Ishikawa (cell line): ENCODE measurements around the gene PLEKHA3.

ENCODE experiments used
- CEBPB ChIP-seq: IDR thresholded peaks from 2 replicates; pipeline ENCODE4 v1.6.1; 2012
- CREB1 ChIP-seq: IDR thresholded peaks from 2 replicates; pipeline ENCODE4 v1.6.1; 2012; ENCODE audit warnings: low read depth
- EGR1 ChIP-seq: IDR thresholded peaks from 2 replicates; pipeline ENCODE4 v1.6.1; 2012
- EP300 ChIP-seq: IDR thresholded peaks from 2 replicates; pipeline ENCODE4 v1.6.1; 2012; ENCODE audit warnings: borderline replicate concordance
- FOXM1 ChIP-seq: IDR thresholded peaks from 2 replicates; pipeline ENCODE4 v1.6.1; 2012; ENCODE audit warnings: low read depth, borderline replicate concordance
- NFIC ChIP-seq: IDR thresholded peaks from 2 replicates; pipeline ENCODE4 v1.6.1; 2012
- RAD21 ChIP-seq: IDR thresholded peaks from 2 replicates; pipeline ENCODE4 v1.6.1; 2012; ENCODE audit warnings: low read depth
- TAF1 ChIP-seq: IDR thresholded peaks from 2 replicates; pipeline ENCODE4 v1.6.1; 2012; ENCODE audit warnings: low read depth, mild to moderate bottlenecking
- TCF12 ChIP-seq: IDR thresholded peaks from 2 replicates; pipeline ENCODE4 v1.6.1; 2012; ENCODE audit warnings: low read depth
- TEAD4 ChIP-seq: IDR thresholded peaks from 2 replicates; pipeline ENCODE4 v1.6.1; 2012
- YY1 ChIP-seq: IDR thresholded peaks from 2 replicates; pipeline ENCODE4 v1.6.1; 2012; ENCODE audit warnings: low read depth
- ZBTB7A ChIP-seq: IDR thresholded peaks from 2 replicates; pipeline ENCODE4 v1.6.1; 2012; ENCODE audit warnings: low read depth
- TF ChIP-seq, protein P1 (sequence below): IDR thresholded peaks from 2 replicates; pipeline ENCODE4 v1.6.1; 2012
- TF ChIP-seq, protein P2 (sequence below): IDR thresholded peaks from 2 replicates; pipeline ENCODE4 v1.6.1; 2012
- TF ChIP-seq, protein P3 (sequence below): IDR thresholded peaks from 2 replicates; pipeline ENCODE4 v1.6.1; 2012; ENCODE audit warnings: low read depth, mild to moderate bottlenecking

Gene PLEKHA3

DNA sequence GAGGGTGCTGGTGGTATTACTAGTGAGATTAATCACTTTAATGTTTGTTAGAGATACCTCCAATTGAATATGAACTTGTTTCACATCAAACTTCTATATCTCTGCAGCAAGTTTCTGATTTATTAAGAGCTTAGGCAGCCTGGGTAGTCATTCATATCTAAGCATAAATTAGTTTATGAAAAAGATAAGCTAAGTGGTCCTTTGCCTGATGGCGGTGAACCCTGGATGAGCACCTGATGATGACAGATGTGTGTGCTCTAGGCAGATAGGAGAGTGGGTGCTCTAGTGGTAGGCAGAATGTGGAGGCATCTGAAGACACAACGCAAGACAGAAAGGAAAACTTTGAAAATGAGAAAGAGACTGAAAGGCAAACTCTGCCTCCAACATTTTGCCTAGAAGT, 6.9 kb upstream of the PLEKHA3 start:
- TF ChIP-seq, protein P1, sequence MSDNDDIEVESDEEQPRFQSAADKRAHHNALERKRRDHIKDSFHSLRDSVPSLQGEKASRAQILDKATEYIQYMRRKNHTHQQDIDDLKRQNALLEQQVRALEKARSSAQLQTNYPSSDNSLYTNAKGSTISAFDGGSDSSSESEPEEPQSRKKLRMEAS = no peak
- no peak for TF ChIP-seq RAD21
- no peak for TF ChIP-seq NFIC
- no peak for TF ChIP-seq TEAD4
- TF ChIP-seq FOXM1 = no peak
- no peak for TF ChIP-seq YY1
- TF ChIP-seq EP300 = no peak
- TF ChIP-seq CEBPB = no peak
- no peak for TF ChIP-seq CREB1
- TF ChIP-seq ZBTB7A = no peak

- no peak for TF ChIP-seq RAD21
- TF ChIP-seq FOXM1 = no peak
- no peak for TF ChIP-seq CREB1
- TF ChIP-seq TCF12 = no peak
- TF ChIP-seq, protein P1 = no peak
Measured at GRCh38 chr2:178473931-178474330, 6.3 kb upstream of the PLEKHA3 start.

DNA sequence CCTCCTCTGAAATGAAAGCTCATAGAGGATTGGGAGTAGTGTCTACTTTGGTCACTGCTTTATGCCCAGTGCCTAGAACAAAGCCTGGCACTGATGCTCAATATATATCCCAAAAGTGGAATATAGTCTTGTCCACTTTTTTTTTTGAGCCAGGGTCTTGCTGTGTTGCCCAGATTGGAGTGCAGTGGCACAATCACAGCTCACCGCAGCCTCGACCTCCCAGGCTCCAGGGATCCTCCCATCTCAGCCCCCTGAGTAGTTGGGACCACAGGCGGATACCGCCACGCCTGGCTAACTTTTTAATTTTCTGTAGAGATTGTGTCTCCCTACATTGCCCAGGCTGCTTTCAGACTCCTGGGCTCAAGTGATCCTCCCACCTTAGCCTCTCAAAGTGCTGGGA, 5.7 kb upstream of the PLEKHA3 start:
- TF ChIP-seq EGR1 = no peak
- TF ChIP-seq RAD21 = no peak
- TF ChIP-seq EP300 = no peak
- TF ChIP-seq YY1 = no peak
- TF ChIP-seq, protein P2, sequence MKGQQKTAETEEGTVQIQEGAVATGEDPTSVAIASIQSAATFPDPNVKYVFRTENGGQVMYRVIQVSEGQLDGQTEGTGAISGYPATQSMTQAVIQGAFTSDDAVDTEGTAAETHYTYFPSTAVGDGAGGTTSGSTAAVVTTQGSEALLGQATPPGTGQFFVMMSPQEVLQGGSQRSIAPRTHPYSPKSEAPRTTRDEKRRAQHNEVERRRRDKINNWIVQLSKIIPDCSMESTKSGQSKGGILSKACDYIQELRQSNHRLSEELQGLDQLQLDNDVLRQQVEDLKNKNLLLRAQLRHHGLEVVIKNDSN = no peak
- TF ChIP-seq, protein P3, sequence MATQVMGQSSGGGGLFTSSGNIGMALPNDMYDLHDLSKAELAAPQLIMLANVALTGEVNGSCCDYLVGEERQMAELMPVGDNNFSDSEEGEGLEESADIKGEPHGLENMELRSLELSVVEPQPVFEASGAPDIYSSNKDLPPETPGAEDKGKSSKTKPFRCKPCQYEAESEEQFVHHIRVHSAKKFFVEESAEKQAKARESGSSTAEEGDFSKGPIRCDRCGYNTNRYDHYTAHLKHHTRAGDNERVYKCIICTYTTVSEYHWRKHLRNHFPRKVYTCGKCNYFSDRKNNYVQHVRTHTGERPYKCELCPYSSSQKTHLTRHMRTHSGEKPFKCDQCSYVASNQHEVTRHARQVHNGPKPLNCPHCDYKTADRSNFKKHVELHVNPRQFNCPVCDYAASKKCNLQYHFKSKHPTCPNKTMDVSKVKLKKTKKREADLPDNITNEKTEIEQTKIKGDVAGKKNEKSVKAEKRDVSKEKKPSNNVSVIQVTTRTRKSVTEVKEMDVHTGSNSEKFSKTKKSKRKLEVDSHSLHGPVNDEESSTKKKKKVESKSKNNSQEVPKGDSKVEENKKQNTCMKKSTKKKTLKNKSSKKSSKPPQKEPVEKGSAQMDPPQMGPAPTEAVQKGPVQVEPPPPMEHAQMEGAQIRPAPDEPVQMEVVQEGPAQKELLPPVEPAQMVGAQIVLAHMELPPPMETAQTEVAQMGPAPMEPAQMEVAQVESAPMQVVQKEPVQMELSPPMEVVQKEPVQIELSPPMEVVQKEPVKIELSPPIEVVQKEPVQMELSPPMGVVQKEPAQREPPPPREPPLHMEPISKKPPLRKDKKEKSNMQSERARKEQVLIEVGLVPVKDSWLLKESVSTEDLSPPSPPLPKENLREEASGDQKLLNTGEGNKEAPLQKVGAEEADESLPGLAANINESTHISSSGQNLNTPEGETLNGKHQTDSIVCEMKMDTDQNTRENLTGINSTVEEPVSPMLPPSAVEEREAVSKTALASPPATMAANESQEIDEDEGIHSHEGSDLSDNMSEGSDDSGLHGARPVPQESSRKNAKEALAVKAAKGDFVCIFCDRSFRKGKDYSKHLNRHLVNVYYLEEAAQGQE = no peak
- no peak for TF ChIP-seq FOXM1
- TF ChIP-seq TAF1 = no peak
- TF ChIP-seq CEBPB = no peak
- no peak for TF ChIP-seq NFIC
- no peak for TF ChIP-seq TCF12
- TF ChIP-seq, protein P1 = no peak
- no peak for TF ChIP-seq TEAD4
- TF ChIP-seq ZBTB7A = no peak
- TF ChIP-seq CREB1 = no peak

- TF ChIP-seq, protein P1 = no peak
- TF ChIP-seq TEAD4 (no peak), ZBTB7A (no peak), EP300 (no peak), RAD21 (no peak), NFIC (no peak), EGR1 (no peak)
Measured at GRCh38 chr2:178476477-178476876, 3.8 kb upstream of the PLEKHA3 start.

- no peak for TF ChIP-seq CREB1
- no peak for TF ChIP-seq CEBPB
- TF ChIP-seq, protein P1 = no peak
- TF ChIP-seq EGR1 = no peak
- no peak for TF ChIP-seq TAF1
- TF ChIP-seq, protein P3 = no peak
- TF ChIP-seq TCF12 = no peak
- TF ChIP-seq ZBTB7A = no peak
- no peak for TF ChIP-seq EP300
- TF ChIP-seq FOXM1 = no peak
- TF ChIP-seq NFIC = no peak
Measured at GRCh38 chr2:178477443-178478129, 2.7 kb upstream of the PLEKHA3 start.

DNA sequence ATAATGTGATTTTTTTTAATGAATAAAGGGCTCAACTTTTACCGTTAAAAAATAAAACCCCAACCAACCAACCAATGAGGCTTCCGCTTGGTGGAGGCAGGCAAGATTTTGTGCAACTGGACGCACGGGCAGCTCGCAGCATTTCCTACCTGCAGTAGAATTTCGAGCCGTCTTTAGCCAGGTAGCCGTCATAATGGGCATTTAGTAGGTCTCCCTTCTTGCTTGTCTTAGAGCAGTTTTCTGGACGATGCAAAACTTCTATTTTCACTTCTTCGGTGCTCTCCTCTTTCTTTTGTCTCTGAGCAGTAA, 2.2 kb upstream of the PLEKHA3 start:
- TF ChIP-seq TCF12 (no peak), ZBTB7A (no peak), EP300 (no peak), FOXM1 (no peak), CEBPB (no peak), CREB1 (no peak), NFIC (no peak), EGR1 (no peak)
- TF ChIP-seq, protein P2 = no peak
- TF ChIP-seq, protein P1 = no peak
- TF ChIP-seq, protein P3 = no peak
